Head of caudate nucleus (tissue), 42 donors: Measurements from ENCODE around the gene TMPRSS9.
A peak's percentile ranks its signal among the peaks of the same experiment; 100 is the strongest.

Experiments used
- DNase-seq, 42 donors: peaks; one replicate each; pipeline versions ENCODE4 v3.0.0 to v3.0.0-alpha.2; 2020 to 2021; ENCODE audit warnings: mixed read lengths in 7 of 42
- intact Hi-C: fragments of 100-400 bp; cut with DNase I; formaldehyde crosslinking; loops from one replicate; pipeline ENCODE4 v1.15.0; 2022

The TMPRSS9 gene

GRCh38 chr19:2353887-2354592, 6.0 kb upstream of the TMPRSS9 start:
- intact Hi-C loops, result no loop called here
- no peak for DNase-seq

- intact Hi-C loops, result no loop called here
- no peak for DNase-seq
These were observed 5.4 kb upstream of the TMPRSS9 start for GRCh38 chr19:2354670-2355069.

- intact Hi-C loops, result no loop called here
- DNase-seq, result no peak
These were observed 4.7 kb upstream of the TMPRSS9 start for GRCh38 chr19:2355168-2356035.

GRCh38 chr19:2356036-2356646, 3.9 kb upstream of the TMPRSS9 start:
- DNase-seq, result no peak
- intact Hi-C loops, result no loop called here

- intact Hi-C loops, result no loop called here
- DNase-seq, result no peak
These were observed 2.5 kb upstream of the TMPRSS9 start for GRCh38 chr19:2357279-2358206.

- DNase-seq, result no peak
- intact Hi-C loops, result no loop called here
These were observed 1.4 kb upstream of the TMPRSS9 start for GRCh38 chr19:2358548-2359173.

GRCh38 chr19:2360833-2361232, 768 bp downstream of the TMPRSS9 start:
- intact Hi-C loops, result no loop called here

GRCh38 chr19:2361246-2362045, 1.4 kb downstream of the TMPRSS9 start:
- intact Hi-C loops, result no loop called here
- DNase-seq, result no peak

More at GRCh38 chr19:2360833-2361232, 768 bp downstream of the TMPRSS9 start:
- no peak for DNase-seq

- no peak for DNase-seq
- intact Hi-C loops, result no loop called here
These were observed 2.2 kb downstream of the TMPRSS9 start for GRCh38 chr19:2362046-2362969.

GRCh38 chr19:2362970-2363300, 2.9 kb downstream of the TMPRSS9 start:
- intact Hi-C loops, result no loop called here
- DNase-seq, result no peak

GRCh38 chr19:2363419-2363818, 3.4 kb downstream of the TMPRSS9 start:
- intact Hi-C loops, result no loop called here

GRCh38 chr19:2365201-2365970, 5.3 kb downstream of the TMPRSS9 start:
- DNase-seq, result no peak
- intact Hi-C loops, result no loop called here

More at GRCh38 chr19:2363419-2363818, 3.4 kb downstream of the TMPRSS9 start:
- no peak for DNase-seq

- intact Hi-C loops, result no loop called here
- DNase-seq, result no peak
These were observed 11.6 kb downstream of the TMPRSS9 start for GRCh38 chr19:2371656-2372055.

- DNase-seq, result peak in 1 of 42 donors; percentile 23
- intact Hi-C loops, result no loop called here
These were observed 12.1 kb downstream of the TMPRSS9 start for GRCh38 chr19:2372076-2372612.

GRCh38 chr19:2374808-2375207, 14.7 kb downstream of the TMPRSS9 start:
- no peak for DNase-seq
- intact Hi-C loops, result no loop called here
